ENCODE measurements around the gene DMBT1.
"Not testable (repeated sequence)": the region's sequence is repeated elsewhere in the genome, so short reads cannot be mapped to it uniquely, and the experiment has no call there.

The DMBT1 gene

DNA sequence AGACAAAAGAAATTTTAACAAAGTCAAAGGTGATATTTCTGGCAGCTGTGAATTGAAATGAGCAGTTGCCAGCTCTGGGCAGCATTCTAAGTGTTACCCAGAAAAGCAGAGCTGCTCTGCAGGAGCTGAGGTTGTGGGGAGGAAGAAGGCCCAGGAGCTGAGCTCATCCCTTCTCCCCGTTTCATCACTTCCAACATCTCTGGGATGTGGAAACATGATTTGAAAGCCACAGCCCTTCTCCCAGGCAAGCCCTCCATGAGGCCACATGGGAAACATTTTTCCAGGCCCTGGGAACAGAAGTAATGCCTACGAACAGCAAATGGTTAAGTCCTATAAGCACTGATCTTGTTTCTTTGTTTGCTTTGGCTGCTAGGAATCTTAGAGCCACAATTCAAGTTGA, 10.9 kb upstream of the DMBT1 start:
- DNase-seq = no peak

DNA sequence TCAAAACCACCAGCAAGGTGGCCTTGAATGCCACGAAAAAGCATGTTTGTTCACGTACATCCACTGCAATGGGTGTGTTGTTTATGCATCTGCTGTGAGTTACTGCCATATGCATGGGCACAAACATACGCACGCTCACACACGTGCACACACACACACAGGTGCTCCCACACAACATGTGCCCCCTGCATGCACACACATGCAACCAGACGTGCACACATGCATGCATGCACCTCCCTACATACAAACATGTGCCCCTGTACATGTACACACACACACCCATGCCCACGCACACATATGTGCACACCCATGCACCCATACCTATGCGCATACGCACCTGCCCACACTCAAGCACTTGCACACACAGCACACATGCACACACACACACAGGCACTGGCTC, 10.1 kb upstream of the DMBT1 start:
- DNase-seq = no peak

DNA sequence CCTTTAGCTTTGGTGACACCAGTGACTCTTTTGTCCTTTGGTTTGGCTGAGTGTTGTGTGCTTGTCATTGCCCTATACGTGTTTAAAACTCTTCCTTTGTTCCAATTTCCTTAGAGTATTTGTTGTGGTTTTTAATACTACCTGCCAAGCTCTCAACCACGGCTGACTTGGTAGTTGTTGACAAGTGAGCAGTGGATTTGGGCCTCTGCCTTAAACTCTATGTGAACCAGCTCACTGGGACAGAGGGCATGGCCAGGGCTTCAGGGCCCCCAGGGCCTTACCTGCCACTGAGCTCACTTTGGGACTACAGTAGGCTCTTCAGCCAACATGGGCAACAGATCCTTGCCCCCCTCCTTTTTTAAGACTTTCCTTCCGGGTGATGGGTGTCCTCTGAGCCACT, 9.6 kb upstream of the DMBT1 start:
- no peak for DNase-seq

GRCh38 chr10:122551450-122551849, 9.1 kb upstream of the DMBT1 start:
- DNase-seq = no peak

DNA sequence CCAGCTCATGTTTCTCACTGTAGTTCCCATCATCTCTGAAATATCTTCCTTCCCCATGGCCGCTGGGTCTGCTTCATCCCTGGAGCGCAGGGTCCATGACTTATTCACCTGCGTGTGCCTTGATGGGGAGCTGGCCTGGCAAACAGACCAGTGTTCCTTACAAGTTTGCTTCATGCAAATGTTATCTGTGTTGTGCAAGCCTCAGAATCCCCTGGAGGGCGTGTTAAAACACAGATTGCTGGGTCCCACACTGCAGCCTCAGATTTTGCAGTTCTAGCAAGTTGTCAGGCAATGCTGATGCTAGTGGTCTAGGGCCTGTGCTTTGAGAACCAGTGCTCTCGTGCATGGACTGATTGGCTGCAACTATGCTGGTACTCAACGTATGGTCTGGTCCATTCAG, 7.2 kb upstream of the DMBT1 start:
- DNase-seq = no peak

DNA sequence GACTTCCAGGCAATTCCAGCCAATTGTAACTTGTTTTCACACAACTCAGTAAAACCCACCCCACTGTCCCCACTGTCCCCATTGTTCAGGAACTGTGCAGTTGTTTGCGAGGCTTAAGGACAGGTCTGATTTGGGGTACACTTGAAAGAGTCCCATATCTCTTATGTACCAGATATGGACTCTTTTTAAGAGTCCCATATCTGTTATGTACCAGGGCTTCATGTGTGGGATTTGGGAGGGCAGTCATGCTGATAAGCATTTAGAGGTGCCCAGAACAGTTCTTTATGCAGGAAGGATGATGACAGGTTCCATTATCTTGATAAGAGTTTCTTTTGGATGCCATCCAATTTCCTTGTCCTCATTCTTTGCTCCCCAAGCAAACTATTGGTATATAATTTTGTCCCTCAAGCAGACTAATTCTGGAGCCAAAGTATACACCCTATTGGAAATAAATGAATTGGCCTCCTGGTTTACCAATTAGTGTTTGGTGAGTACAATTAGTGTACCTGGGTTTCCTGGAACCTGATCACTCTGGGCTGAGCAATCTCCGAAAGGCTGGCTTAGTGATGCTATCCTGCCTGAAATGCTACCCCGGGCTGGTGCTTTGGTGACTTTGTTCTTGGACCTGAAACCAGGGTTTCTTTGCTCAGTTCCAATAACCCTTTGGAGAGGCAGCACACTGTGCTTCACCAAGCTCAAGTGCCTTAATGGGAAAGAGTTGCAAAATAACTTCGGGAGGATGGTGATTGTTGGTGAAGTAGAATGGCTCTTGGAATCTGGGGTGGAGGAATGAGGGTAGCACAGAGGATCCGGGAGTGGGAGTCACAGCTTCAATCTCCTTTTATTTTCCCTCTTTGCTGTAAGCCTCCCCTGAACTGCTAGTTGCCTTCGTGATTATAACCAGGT, 6.2 kb upstream of the DMBT1 start:
- peak; percentile 59 for DNase-seq

GRCh38 chr10:122555442-122555841, 5.1 kb upstream of the DMBT1 start:
- DNase-seq = no peak

DNA sequence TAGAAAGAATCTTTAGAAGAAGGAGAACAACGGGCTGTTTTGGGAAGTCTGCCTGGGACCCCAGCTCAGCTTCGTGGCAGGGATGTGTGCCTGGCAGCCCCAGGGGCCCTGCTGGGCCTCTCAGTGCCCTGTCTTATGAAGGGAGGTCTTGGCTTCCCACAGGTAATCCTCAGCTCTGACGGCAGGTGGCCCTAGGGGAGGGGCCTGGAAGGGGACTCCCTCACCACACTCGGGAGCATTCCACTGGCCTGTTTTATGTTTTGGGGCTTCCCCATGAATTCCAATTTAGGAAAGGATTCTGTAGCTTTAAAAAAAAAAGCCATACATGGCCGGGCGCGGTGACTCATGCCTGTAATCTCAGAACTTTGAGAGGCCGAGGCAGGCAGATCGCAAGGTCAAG, 3.0 kb upstream of the DMBT1 start:
- no peak for DNase-seq

- DNase-seq = no peak
Measured at GRCh38 chr10:122558452-122558851, 2.1 kb upstream of the DMBT1 start.

- no peak for DNase-seq
Measured at GRCh38 chr10:122559228-122559627, 1.3 kb upstream of the DMBT1 start.

DNA sequence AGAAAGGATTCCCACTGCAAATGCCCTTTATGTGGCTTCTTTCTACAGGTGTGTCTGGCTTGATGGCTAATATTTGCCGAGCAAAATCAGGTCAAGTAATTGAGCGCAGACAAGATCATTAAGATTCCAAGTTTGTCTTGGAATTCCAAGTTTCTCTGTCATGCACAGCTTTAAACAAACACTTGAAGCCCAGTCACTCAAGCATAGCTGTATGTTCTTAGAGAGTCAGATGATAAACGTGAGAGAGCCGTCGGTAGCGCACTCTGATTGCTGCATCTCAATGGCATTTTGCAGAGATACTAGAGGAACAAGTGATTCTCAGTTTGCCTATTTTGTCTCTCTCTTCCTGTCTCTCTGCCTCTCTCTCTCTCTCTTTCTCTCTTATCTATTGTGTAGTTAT, 658 bp downstream of the DMBT1 start:
- DNase-seq = no peak

- no peak for DNase-seq
Measured at GRCh38 chr10:122561792-122562191, 1.2 kb downstream of the DMBT1 start.

DNA sequence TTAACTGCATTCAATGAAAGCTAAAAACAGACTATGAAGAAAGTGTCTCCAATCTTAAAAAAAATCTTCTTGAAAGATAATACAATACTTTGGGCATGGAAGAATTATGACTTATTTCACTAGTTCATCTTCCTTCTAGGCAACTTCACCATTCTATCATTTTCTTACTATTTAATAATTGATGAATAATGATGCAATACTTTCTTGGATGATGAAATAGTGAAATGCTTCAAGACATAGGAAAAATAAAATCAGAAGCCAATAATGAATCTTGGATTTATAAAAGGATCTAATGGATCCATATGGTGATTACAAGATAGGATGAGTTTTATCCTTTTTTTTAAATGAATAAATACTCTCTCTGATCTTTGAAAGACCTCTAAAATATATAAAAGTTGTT, 4.4 kb downstream of the DMBT1 start:
- no peak for DNase-seq

DNA sequence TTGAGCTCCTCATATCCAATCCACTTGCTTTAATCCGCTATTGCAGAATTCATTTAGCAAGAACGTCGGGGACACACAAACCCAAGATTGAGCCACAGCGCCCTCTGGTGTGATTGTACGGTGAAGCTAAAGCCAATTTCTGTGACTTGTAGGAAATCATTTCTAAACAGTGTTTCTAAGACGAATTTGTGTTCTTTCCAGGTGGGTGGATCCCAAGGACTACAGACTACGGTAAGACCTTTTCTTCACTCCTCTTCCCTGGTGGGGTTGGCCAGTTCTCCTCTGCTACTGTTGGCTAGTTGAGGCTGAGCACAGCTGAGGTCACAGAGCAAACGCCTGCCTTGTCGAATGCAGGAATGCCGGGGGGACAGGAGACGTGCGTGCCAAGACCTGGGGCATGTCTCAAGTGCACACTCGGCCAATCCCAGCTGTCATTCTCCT, 5.2 kb downstream of the DMBT1 start:
- peak; percentile 74 for DNase-seq

GRCh38 chr10:122566632-122567031, 6.1 kb downstream of the DMBT1 start:
- DNase-seq = no peak

DNA sequence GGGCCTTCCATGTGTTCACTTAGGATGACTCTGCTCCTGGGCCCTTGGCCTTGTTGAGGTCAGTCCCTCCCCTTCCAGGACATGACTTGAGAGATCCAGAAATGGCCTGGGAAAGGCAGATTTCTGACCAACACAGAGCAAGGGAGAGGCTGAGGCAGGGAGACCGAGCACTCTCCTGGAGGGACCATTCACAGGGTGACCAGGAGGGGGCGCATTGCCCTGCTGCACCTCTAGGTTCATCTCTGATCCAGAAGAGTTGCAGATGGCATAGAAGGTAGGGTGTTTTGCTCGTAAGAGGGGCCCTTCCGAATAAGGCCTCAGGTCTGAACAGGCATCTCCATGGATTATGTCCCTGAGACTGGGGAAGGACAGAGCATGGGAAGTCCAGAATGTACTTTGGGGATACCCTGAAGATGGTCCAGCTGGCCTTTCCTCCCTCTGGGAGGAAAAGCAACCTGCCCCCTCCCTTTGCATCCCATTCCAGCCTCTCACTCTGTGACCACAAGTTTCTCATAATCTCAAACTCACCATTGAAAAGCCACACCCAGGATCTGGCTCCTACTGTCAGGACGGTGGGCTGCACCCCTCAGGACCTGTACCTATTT, 6.6 kb downstream of the DMBT1 start:
- peak; percentile 22 for DNase-seq

GRCh38 chr10:122568551-122568950, 8.0 kb downstream of the DMBT1 start:
- DNase-seq = no peak

DNA sequence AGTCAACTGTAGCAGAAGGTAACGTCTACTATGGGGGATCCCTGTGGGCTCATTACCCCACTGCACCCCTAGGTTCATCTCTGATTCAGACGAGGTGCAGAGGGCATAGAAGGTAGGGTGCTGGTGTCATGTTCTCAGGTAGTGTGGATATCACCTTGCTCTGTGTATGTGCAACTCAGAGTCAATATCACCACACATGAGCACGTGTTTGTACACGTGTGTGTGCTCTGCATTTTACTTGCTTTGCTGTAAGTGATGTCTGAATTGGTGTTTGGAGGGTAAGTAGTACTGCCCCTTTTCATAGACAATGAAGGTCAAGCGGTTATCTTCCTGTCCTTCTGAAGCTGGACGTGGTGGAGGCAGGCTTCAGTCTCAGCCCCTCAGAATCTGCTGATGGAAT, 10.4 kb downstream of the DMBT1 start:
- no peak for DNase-seq

GRCh38 chr10:122571892-122572291, 11.3 kb downstream of the DMBT1 start:
- no peak for DNase-seq

GRCh38 chr10:122575776-122576175, 15.2 kb downstream of the DMBT1 start:
- DNase-seq = no peak

DNA sequence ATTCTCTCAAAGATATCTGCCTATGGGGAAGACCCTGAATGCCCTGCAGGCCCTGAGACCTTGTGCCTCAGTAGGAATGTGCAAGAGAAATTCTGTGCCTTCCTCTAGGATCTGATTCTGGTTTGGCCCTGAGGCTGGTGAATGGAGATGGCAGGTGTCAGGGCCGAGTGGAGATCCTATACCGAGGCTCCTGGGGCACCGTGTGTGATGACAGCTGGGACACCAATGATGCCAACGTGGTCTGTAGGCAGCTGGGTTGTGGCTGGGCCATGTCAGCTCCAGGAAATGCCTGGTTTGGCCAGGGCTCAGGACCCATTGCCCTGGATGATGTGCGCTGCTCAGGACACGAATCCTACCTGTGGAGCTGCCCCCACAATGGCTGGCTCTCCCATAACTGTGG, 15.7 kb downstream of the DMBT1 start:
- no peak for DNase-seq

GRCh38 chr10:122577311-122577885, 16.8 kb downstream of the DMBT1 start:
- no peak for DNase-seq

- not testable (repeated sequence) for DNase-seq
Measured at GRCh38 chr10:122586070-122586469, 25.5 kb downstream of the DMBT1 start.

DNA sequence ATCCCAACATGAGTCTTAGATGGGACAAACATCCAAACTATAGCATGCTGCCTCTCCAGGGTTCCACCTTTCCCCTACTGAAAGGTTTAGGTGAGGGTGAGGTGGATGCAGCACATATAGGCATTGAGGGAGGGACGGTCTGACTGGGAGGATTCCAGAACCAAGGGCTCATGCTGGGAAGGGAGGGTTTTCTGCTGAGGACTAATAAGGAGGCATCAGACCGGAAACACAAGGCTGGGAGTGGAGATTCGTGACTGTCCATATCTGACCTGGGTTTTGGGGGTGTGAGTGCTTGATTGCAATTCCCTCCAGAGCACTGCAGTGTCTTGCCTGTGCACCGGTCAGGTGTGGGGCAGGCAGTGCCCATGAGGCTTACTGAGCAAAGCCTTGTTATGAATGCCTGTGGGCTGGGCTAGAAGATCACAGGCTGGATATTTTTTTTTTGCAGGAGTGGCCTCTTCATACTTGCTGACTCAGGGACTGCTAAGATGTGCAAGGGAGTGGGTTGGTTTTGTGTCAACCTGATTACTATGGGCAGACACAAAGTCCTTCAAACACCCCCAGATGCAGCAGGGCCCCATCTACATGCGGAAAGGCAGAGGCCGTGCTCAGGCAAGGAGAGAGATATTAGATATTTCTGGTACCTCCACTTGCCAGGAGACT, 26.7 kb downstream of the DMBT1 start:
- no peak for DNase-seq

All from hematopoietic multipotent progenitor cell treated with erythropoietin and hydrocortisone succinate and interleukin-3 and kit ligand, for 8 days (in vitro differentiated cells).